ENCODE data around the gene ADCY2. TPM values are rescaled to one million over a fixed set of nuclear protein-coding genes. Genes with fewer than 3 reads are reported as not detected.
A peak's percentile ranks its signal among the peaks of the same experiment; 100 is the strongest.

Gene ADCY2
- total and polyA plus RNA-seq, 9 of the 15 experiments (the other 6 are each of a cell fraction or from before 2014, with no cell fraction given) = 0.01 to 0.15 (median 0.03) TPM; not detected in 5

GRCh38 chr5:7518947-7519560 lies 123.1 kb downstream of the ADCY2 start (continued):
- TF ChIP-seq ETV1 (tag; conservative IDR thresholded peaks at IDR 0.05; ENCODE audit: low read depth) (no peak), EP300 (IDR thresholded peaks at IDR 0.05; ENCODE audit: low read length) (no peak), CHD2 (IDR thresholded peaks at IDR 0.05; ENCODE audit: low read depth, low read length) (no peak), GTF2E2 (tag; IDR thresholded peaks at IDR 0.05) (no peak), HNRNPLL (IDR thresholded peaks at IDR 0.05; ENCODE audit: low read depth, low read length, poor library complexity, severe bottlenecking) (no peak), MGA (IDR thresholded peaks at IDR 0.05) (no peak), ZNF561 (CRISPR knock-in tag; conservative IDR thresholded peaks at IDR 0.05) (no peak), PYGO2 (tag; IDR thresholded peaks at IDR 0.05) (no peak), ILK (tag; IDR thresholded peaks at IDR 0.05; ENCODE audit: borderline replicate concordance, low read depth) (no peak), ZNF79 (CRISPR knock-in tag; IDR thresholded peaks at IDR 0.05; ENCODE audit: low read depth) (no peak), RAD21 (CRISPR knock-in tag; conservative IDR thresholded peaks at IDR 0.05 in 1 of 2, IDR thresholded peaks at IDR 0.05 in 1 of 2) (peak; percentile 18 to 54; a peak in 3 of 4 replicates)
- TF ChIP-seq, protein P1, sequence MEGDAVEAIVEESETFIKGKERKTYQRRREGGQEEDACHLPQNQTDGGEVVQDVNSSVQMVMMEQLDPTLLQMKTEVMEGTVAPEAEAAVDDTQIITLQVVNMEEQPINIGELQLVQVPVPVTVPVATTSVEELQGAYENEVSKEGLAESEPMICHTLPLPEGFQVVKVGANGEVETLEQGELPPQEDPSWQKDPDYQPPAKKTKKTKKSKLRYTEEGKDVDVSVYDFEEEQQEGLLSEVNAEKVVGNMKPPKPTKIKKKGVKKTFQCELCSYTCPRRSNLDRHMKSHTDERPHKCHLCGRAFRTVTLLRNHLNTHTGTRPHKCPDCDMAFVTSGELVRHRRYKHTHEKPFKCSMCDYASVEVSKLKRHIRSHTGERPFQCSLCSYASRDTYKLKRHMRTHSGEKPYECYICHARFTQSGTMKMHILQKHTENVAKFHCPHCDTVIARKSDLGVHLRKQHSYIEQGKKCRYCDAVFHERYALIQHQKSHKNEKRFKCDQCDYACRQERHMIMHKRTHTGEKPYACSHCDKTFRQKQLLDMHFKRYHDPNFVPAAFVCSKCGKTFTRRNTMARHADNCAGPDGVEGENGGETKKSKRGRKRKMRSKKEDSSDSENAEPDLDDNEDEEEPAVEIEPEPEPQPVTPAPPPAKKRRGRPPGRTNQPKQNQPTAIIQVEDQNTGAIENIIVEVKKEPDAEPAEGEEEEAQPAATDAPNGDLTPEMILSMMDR (IDR thresholded peaks at IDR 0.05 in 2 of 3, conservative IDR thresholded peaks at IDR 0.05 in 1 of 3; ENCODE audit: insufficient read depth in 2 of 3, low read depth in 1 of 3, low read length in 3 of 3) = peak; percentile 51 to 54 (median 52)

Measured in K562 (cell line).